ENCODE measurements around the gene TMEM59L. TPM values are rescaled to one million over a fixed set of nuclear protein-coding genes. Genes with fewer than 3 reads are reported as not detected.

The TMEM59L gene
- total RNA-seq: 1 to 10 TPM in 1 of 2 donors, under 1 TPM in 1; 0.66 to 2.1 TPM

- WGBS, 2 donors: 1 to 14% methylated on average over 7 to 61 of the region's 70 CpGs
- intact Hi-C loops (cut with DNase I): no loop called here
- TF ChIP-seq POLR2A (IDR thresholded peaks at IDR 0.05) (no peak), CTCF (IDR thresholded peaks at IDR 0.05) (no peak)
- DNase-seq (peak in 1 of 4 donors; percentile 42), ATAC-seq (peak; percentile 33)
- Histone ChIP-seq H3K4me3 (peak within 1 kb of the TSS in 1 of 2 donors; percentile 7), H3K27ac (no peak within 1 kb of the TSS), H3K4me1 (peaks cover 28% of the 10 kb centered on the region), H3K36me3 (replicated peaks in 1 of 2; ENCODE audit: insufficient read depth in 1 of 2, low read depth in 2 of 2) (no peaks in the 10 kb centered on the region), H3K27me3 (peaks cover 0 to 42% of the 10 kb centered on the region in 2 donors), H3K9me3 (no peaks in the 10 kb centered on the region)
Observed at GRCh38 chr19:18612772-18613588, at the start of gene TMEM59L. TSS of gene TMEM59L (plus strand) at chr19:18612870. CDS start at chr19:18612959, 89 bp downstream.

GRCh38 chr19:18566953-18567352, 45.7 kb upstream of the TMEM59L start:
- intact Hi-C loops (cut with DNase I): loop anchor here (10.0 kb wide), 1 partner anchor 102 kb away; no protein-coding TSS in a partner anchor
- Histone ChIP-seq H3K9me3 (no peaks in the 10 kb centered on the region), H3K4me1 (peaks cover 4% of the 10 kb centered on the region), H3K36me3 (replicated peaks in 1 of 2; ENCODE audit: insufficient read depth in 1 of 2, low read depth in 2 of 2) (peaks cover 16 to 39% of the 10 kb centered on the region in 2 donors), H3K4me3 (no peak overlapping the region), H3K27me3 (no peaks in the 10 kb centered on the region), H3K27ac (no peak overlapping the region)
- no peak for DNase-seq
- TF ChIP-seq CTCF (IDR thresholded peaks at IDR 0.05) (no peak), POLR2A (IDR thresholded peaks at IDR 0.05) (no peak)
- ATAC-seq: no peak
- WGBS, 2 donors: 80 to 97% methylated on average over 1 to 8 of the region's 8 CpGs

- Histone ChIP-seq H3K9me3 (no peaks in the 10 kb centered on the region), H3K27me3 (no peaks in the 10 kb centered on the region), H3K4me3 (no peak overlapping the region), H3K4me1 (peaks cover 16% of the 10 kb centered on the region), H3K36me3 (replicated peaks in 1 of 2; ENCODE audit: insufficient read depth in 1 of 2, low read depth in 2 of 2) (peaks cover 16 to 35% of the 10 kb centered on the region in 2 donors), H3K27ac (no peak overlapping the region)
- no peak for DNase-seq
- TF ChIP-seq CTCF (IDR thresholded peaks at IDR 0.05) (no peak), POLR2A (IDR thresholded peaks at IDR 0.05) (no peak)
- ATAC-seq: no peak
- WGBS, 2 donors: 84 to 100% methylated on average over 1 to 12 of the region's 15 CpGs
- intact Hi-C loops (cut with DNase I): loop anchor here (10.0 kb wide), 1 partner anchor 104 kb away; no protein-coding TSS in a partner anchor
Observed at GRCh38 chr19:18568367-18568766, 44.3 kb upstream of the TMEM59L start.

- peak in 3 of 7 experiments; percentile 22 to 30 (median 24) for TF ChIP-seq CTCF (IDR thresholded peaks at IDR 0.05)
- peak; percentile 68 to 89 (median 82) for TF ChIP-seq POLR2A (IDR thresholded peaks at IDR 0.05)
- Histone ChIP-seq H3K4me3 (peak within 1 kb of the TSS; percentile 40 to 84), H3K27ac (peak within 1 kb of the TSS; percentile 64 to 85 (median 80)), H3K27me3 (no peaks in the 10 kb centered on the region), H3K9me3 (no peaks in the 10 kb centered on the region), H3K36me3 (replicated peaks in 1 of 2; ENCODE audit: insufficient read depth in 1 of 2, low read depth in 2 of 2) (peaks cover 18 to 28% of the 10 kb centered on the region in 2 donors), H3K4me1 (peaks cover 20% of the 10 kb centered on the region)
- intact Hi-C loops (cut with DNase I): no loop called here
- ATAC-seq (peak; percentile 97), DNase-seq (peak; percentile 98 to 99 (median 98))
- 1% methylated on average over 19 to 75 of the region's 75 CpGs for WGBS, 2 donors
Observed at GRCh38 chr19:18571564-18572344, 40.9 kb upstream of the TMEM59L start, which contains the start of gene UBA52. TSS of gene UBA52 (plus strand) at chr19:18571857. CDS start at chr19:18573301, 1,444 bp downstream.

Measured in body of pancreas (tissue), 4 donors.